ENCODE data around the gene ALDH16A1. TPM values are rescaled to one million over a fixed set of nuclear protein-coding genes. Genes with fewer than 3 reads are reported as not detected.

Gene ALDH16A1
- total and polyA plus RNA-seq, 10 of the 15 experiments (the other 5 are each of a cell fraction or from before 2014, with no cell fraction given): 1.7 to 49.3 (median 18.1) TPM

- no peak for ATAC-seq
- SMC1A ChIA-PET (ENCODE audit: uncharacterized antibody, unreplicated experiment): no interaction called here
- Histone ChIP-seq H3K36me3 (ENCODE audit: control insufficient read depth in 2 of 2, insufficient read depth in 2 of 2, low read length in 1 of 2) (no peaks in the 10 kb centered on the region), H3K4me3 (no peak overlapping the region), H3K9ac (ENCODE audit: control insufficient read depth, insufficient read depth, low read length) (no peak overlapping the region), H4K20me1 (ENCODE audit: control insufficient read depth, insufficient read depth) (no peaks in the 10 kb centered on the region), H3K79me2 (ENCODE audit: control insufficient read depth, insufficient read depth, low read length) (no peaks in the 10 kb centered on the region), H2AFZ (ENCODE audit: control insufficient read depth, low read depth, low read length) (no peak overlapping the region), H3K9me3 (replicated peaks; ENCODE audit: control insufficient read depth, insufficient read depth, low read length) (no peaks in the 10 kb centered on the region), H3K4me1 (ENCODE audit: control insufficient read depth, insufficient read depth, low read length) (no peaks in the 10 kb centered on the region), H3K27ac (ENCODE audit: control insufficient read depth, insufficient read depth) (no peak overlapping the region), H3K4me2 (ENCODE audit: control insufficient read depth, insufficient read depth) (no peak overlapping the region), H3K27me3 (replicated peaks in 1 of 2; ENCODE audit: control insufficient read depth in 2 of 2, insufficient read depth in 2 of 2, low read length in 1 of 2) (peaks cover 12 to 31% of the 10 kb centered on the region in 2 experiments)
- intact Hi-C loops (cut with micrococcal nuclease; ENCODE audit: unreplicated experiment) (no loop called here), in situ Hi-C loops (cut with MboI) (loop anchor here (5.0 kb wide), 1 partner anchor 46 kb away; no protein-coding TSS in a partner anchor)
- WGBS (ENCODE audit: insufficient coverage, insufficient replicate concordance, low lambda C conversion rate, missing lambda C conversion rate): 2% methylated on average over 6 of the region's 6 CpGs
- CTCF ChIA-PET: no interaction called here
- POLR2A ChIA-PET: no interaction called here
- RAD21 ChIA-PET (ENCODE audit: unreplicated experiment): no interaction called here
- BruUV-seq (replicated peaks): no TSS peak
- DNase-seq (ENCODE audit: low read depth, low spot score): no peak
- no peak for FAIRE-seq
- no peak for TF ChIP-seq TCF12 (IDR thresholded peaks at IDR 0.05; ENCODE audit: low read depth, low read length)
- no peak for TF ChIP-seq ZNF274 (IDR thresholded peaks at IDR 0.05; ENCODE audit: insufficient read depth, insufficient read length)
- TF ChIP-seq CHD4 (IDR thresholded peaks at IDR 0.05): no peak
- no peak for TF ChIP-seq RFX5 (IDR thresholded peaks at IDR 0.05; ENCODE audit: low read depth, low read length)
- no peak for TF ChIP-seq CREB1 (IDR thresholded peaks at IDR 0.05; ENCODE audit: low read depth)
- TF ChIP-seq BCL3 (IDR thresholded peaks at IDR 0.05; ENCODE audit: borderline replicate concordance, insufficient read depth, low read depth, low read length, poor library complexity, severe bottlenecking): no peak
- TF ChIP-seq RBBP5 (conservative IDR thresholded peaks at IDR 0.05): no peak
- no peak for TF ChIP-seq POLR2AphosphoS5 (IDR thresholded peaks at IDR 0.05; ENCODE audit: low read length)
- TF ChIP-seq HDAC6 (IDR thresholded peaks at IDR 0.05; ENCODE audit: unreplicated experiment): no peak
- TF ChIP-seq MXI1 (IDR thresholded peaks at IDR 0.05; ENCODE audit: low read depth, low read length): no peak
- no peak for TF ChIP-seq SUZ12 (IDR thresholded peaks at IDR 0.05; ENCODE audit: unreplicated experiment)
- TF ChIP-seq IKZF2 (IDR thresholded peaks at IDR 0.05): no peak
- TF ChIP-seq ZBTB11 (CRISPR knock-in tag; IDR thresholded peaks at IDR 0.05): no peak
- no peak for TF ChIP-seq ZNF24 (IDR thresholded peaks at IDR 0.05)
- TF ChIP-seq SMC3 (IDR thresholded peaks at IDR 0.05; ENCODE audit: borderline replicate concordance, low read length): no peak
- no peak for TF ChIP-seq ZBTB40 (IDR thresholded peaks at IDR 0.05; ENCODE audit: borderline replicate concordance)
- TF ChIP-seq NFYA (IDR thresholded peaks at IDR 0.05; ENCODE audit: borderline replicate concordance, low read depth, low read length): no peak
- TF ChIP-seq LARP7 (IDR thresholded peaks at IDR 0.05): no peak
- TF ChIP-seq RB1 (IDR thresholded peaks at IDR 0.05; ENCODE audit: borderline replicate concordance): no peak
Observed at GRCh38 chr19:49438261-49438660, 14.8 kb upstream of the ALDH16A1 start.

All from GM12878 (cell line).